Ovary (tissue), 9 donors: ENCODE measurements around the gene MRPL47. TPM values are rescaled to one million over a fixed set of nuclear protein-coding genes. Genes with fewer than 3 reads are reported as not detected.

Experiments used
- DNase-seq, 5 donors: peaks; one replicate each; pipeline ENCODE4 v3.0.0-alpha.2; 2019 to 2020
- H3K27ac ChIP-seq, 2 donors: fragments of 200-600 bp; one replicate each; pipeline versions ENCODE4 v1.5.1 to v1.8.0; 2019 to 2022
- H3K27me3 ChIP-seq: fragments of 200-600 bp; one replicate; pipeline ENCODE4 v1.8.0; 2022
- H3K36me3 ChIP-seq: fragments of 200-600 bp; sonication (generic); one replicate; pipeline ENCODE4 v1.5.1; 2019
- H3K4me1 ChIP-seq: one replicate; pipeline ENCODE4 v1.8.1; 2013; ENCODE audit warnings: mild to moderate bottlenecking, moderate library complexity; ENCODE audit not compliant: insufficient read depth
- H3K4me3 ChIP-seq: fragments of 200-600 bp; sonication (generic); one replicate; pipeline ENCODE4 v1.5.1; 2017
- H3K9me3 ChIP-seq, 2 donors: fragments of 200-600 bp in 1 of 2; sonication (generic) in 1 of 2; one replicate each; pipeline versions ENCODE4 v1.5.1 to v1.8.1; 2013 to 2019; ENCODE audit warnings: mild to moderate bottlenecking in 1 of 2, moderate library complexity in 1 of 2
- EP300 ChIP-seq: sonication (generic); formaldehyde crosslinking; IDR thresholded peaks from one replicate; pipeline ENCODE4 v1.6.1; 2017; ENCODE audit warnings: antibody characterized with exemption
- POLR2A ChIP-seq: fragments of 450-650 bp; IDR thresholded peaks from one replicate; pipeline ENCODE4 v1.6.1; 2017; ENCODE audit warnings: antibody characterized with exemption, mild to moderate bottlenecking, moderate library complexity
- WGBS, 3 donors: extraction: QIAGEN DNeasy Blood & Tissue Kit in 1 of 3; methylation state at CpG; one replicate each; pipeline versions ENCODE4 v1.1.5 to v1.1.7; 2013 to 2017; 5-methylcytosine and 5-hydroxymethylcytosine counted together
- intact Hi-C, 4 donors: fragments of 100-400 bp; cut with DNase I; formaldehyde crosslinking; loops; one replicate each; pipeline versions ENCODE4 v1.11.0 to v1.15.1; 2022 to 2023
- polyA plus RNA-seq, 2 donors: library from polyadenylated mRNA; stranded (reverse); fragments of 200-250 nt in 1 of 2; fragments of 350-450 nt in 1 of 2; fragmentation: Illumina TruSeq in 1 of 2; extraction: RNeasy Lipid Tissue Mini Kit (QIAGEN cat#74804) in 1 of 2; gene quantifications; one replicate each; pipeline ENCODE4 v1.2.3, GENCODE V29; 2013 to 2014
- total RNA-seq, 7 donors: library from RNA; depleted of rRNA in 2 of 7; stranded (reverse); fragments of >200 nt in 2 of 7; fragmentation: NEBNext Ultra II Directional in 3 of 7; extraction: Animal tissue kit (Norgen Biotek cat#: 25700) in 3 of 7; gene quantifications; one replicate each; pipeline versions ENCODE4 v1.1.0 to v1.2.4, GENCODE V29; 2016 to 2023
- TF ChIP-seq, protein P1 (sequence below), 3 donors: fragments of 450-650 bp in 2 of 3; fragments of 200-600 bp in 1 of 3; IDR thresholded peaks; one replicate each; pipeline versions ENCODE4 v1.5.1 to v1.8.0; 2016 to 2022; ENCODE audit warnings: antibody characterized with exemption in 3 of 3, mild to moderate bottlenecking in 1 of 3
- donor health status: DM: no; HTN: no; CAD: no; lungs with moderate emphysema.
- donor health status: DM: no; HTN: no; CAD: no.
- donor health status: Bipolar disorder and iron deficiency.
- donor health status: DM: yes; HTN: yes; CAD: no.
- donor health status: DM: no; HTN: no; CAD: no.
- donor health status: DM: yes; HTN: yes; CAD: no.

The MRPL47 gene
- total and polyA plus RNA-seq, 9 donors = 13.1 to 30.6 (median 21.8) TPM

- Histone ChIP-seq H3K9me3 (no peaks in the 10 kb centered on the region), H3K4me1 (peaks cover 2% of the 10 kb centered on the region), H3K4me3 (no peak overlapping the region), H3K36me3 (no peaks in the 10 kb centered on the region), H3K27me3 (no peaks in the 10 kb centered on the region), H3K27ac (no peak overlapping the region)
- TF ChIP-seq, protein P1, sequence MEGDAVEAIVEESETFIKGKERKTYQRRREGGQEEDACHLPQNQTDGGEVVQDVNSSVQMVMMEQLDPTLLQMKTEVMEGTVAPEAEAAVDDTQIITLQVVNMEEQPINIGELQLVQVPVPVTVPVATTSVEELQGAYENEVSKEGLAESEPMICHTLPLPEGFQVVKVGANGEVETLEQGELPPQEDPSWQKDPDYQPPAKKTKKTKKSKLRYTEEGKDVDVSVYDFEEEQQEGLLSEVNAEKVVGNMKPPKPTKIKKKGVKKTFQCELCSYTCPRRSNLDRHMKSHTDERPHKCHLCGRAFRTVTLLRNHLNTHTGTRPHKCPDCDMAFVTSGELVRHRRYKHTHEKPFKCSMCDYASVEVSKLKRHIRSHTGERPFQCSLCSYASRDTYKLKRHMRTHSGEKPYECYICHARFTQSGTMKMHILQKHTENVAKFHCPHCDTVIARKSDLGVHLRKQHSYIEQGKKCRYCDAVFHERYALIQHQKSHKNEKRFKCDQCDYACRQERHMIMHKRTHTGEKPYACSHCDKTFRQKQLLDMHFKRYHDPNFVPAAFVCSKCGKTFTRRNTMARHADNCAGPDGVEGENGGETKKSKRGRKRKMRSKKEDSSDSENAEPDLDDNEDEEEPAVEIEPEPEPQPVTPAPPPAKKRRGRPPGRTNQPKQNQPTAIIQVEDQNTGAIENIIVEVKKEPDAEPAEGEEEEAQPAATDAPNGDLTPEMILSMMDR (IDR thresholded peaks at IDR 0.05) = no peak
- TF ChIP-seq POLR2A = no peak
- TF ChIP-seq EP300 = no peak
- no peak for DNase-seq
- intact Hi-C loops = no loop called here
These were observed 15.3 kb downstream of the MRPL47 start for GRCh38 chr3:179589143-179589542.

GRCh38 chr3:179580992-179581391 lies 23.4 kb downstream of the MRPL47 start:
- H3K27ac ChIP-seq = no peak overlapping the region
- DNase-seq = no peak
- no peaks in the 10 kb centered on the region for H3K9me3 ChIP-seq
- intact Hi-C loops = no loop called here
- H3K27me3 ChIP-seq = no peaks in the 10 kb centered on the region
- no peaks in the 10 kb centered on the region for H3K36me3 ChIP-seq
- WGBS, 3 donors = 97 to 100% (median 98%) methylated on average over 1 of the region's 1 CpG
- H3K4me1 ChIP-seq = no peaks in the 10 kb centered on the region
- no peak overlapping the region for H3K4me3 ChIP-seq
- TF ChIP-seq EP300 (no peak), POLR2A (no peak)
- TF ChIP-seq, protein P1 (IDR thresholded peaks at IDR 0.05) = no peak

DNA sequence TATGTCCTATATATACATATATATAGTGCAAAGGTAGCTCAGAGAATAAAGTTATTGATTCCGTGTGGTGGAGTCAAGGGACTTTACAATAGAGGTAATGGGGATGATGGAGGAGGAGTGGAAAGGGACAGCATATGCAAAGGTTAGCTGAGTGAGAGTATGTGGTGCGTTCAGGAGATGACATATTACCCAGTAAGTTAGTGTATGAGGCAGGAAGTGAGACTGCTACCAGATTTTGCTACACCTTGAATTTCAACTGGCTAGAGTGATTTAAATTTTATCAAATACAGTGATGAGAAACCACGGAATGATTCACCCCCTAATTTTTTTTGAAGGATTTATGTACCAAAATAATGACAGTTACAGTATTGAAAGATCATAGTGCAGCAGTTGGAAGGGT lies 38.9 kb downstream of the MRPL47 start:
- no peak overlapping the region for H3K27ac ChIP-seq
- DNase-seq = no peak
- H3K4me1 ChIP-seq = peaks cover 3% of the 10 kb centered on the region
- TF ChIP-seq, protein P1 (IDR thresholded peaks at IDR 0.05) = no peak
- TF ChIP-seq EP300 (no peak), POLR2A (no peak)
- 76 to 82% (median 82%) methylated on average over 3 of the region's 3 CpGs for WGBS, 3 donors
- intact Hi-C loops = no loop called here
- no peaks in the 10 kb centered on the region for H3K9me3 ChIP-seq
- H3K36me3 ChIP-seq = no peaks in the 10 kb centered on the region
- no peak overlapping the region for H3K4me3 ChIP-seq
- H3K27me3 ChIP-seq = no peaks in the 10 kb centered on the region

GRCh38 chr3:179563271-179563783 lies 41.1 kb downstream of the MRPL47 start:
- H3K27me3 ChIP-seq = no peaks in the 10 kb centered on the region
- DNase-seq = peak in 4 of 5 donors; percentile 41 to 66 (median 56)
- no peaks in the 10 kb centered on the region for H3K9me3 ChIP-seq
- peak overlapping the region; percentile 54 for H3K4me3 ChIP-seq
- intact Hi-C loops = no loop called here
- H3K36me3 ChIP-seq = no peaks in the 10 kb centered on the region
- peaks cover 3% of the 10 kb centered on the region for H3K4me1 ChIP-seq
- TF ChIP-seq EP300 (no peak), POLR2A (no peak)
- TF ChIP-seq, protein P1 (IDR thresholded peaks at IDR 0.05) = peak in 2 of 3 donors; percentile 52 to 61
- H3K27ac ChIP-seq = peak overlapping the region; percentile 61 to 86
- WGBS, 3 donors = 0 to 1% (median 1%) methylated on average over 31 to 40 of the region's 40 CpGs
